Thyroid gland (tissue), 4 donors: ENCODE measurements around the gene CAPN5.

Source experiments
- POLR2A ChIP-seq, 2 donors: fragments of 450-650 bp; IDR thresholded peaks; one replicate each; pipeline ENCODE4 v1.6.1; 2017; ENCODE audit warnings: antibody characterized with exemption in 2 of 2, mild to moderate bottlenecking in 2 of 2, moderate library complexity in 1 of 2
- TF ChIP-seq, protein P1 (sequence below), 6 experiments: fragments of 200-600 bp in 3 of 6; fragments of 450-650 bp in 3 of 6; sonication (generic) in 3 of 6; IDR thresholded peaks; one replicate each; pipeline ENCODE4 v1.5.1; 2016 to 2019; ENCODE audit warnings: antibody characterized with exemption in 6 of 6, mild to moderate bottlenecking in 2 of 6, inconsistent platforms in 1 of 6, moderate library complexity in 1 of 6

GRCh38 chr11:77069336-77069968 is 2.7 kb downstream of the CAPN5 start:
- TF ChIP-seq, protein P1, sequence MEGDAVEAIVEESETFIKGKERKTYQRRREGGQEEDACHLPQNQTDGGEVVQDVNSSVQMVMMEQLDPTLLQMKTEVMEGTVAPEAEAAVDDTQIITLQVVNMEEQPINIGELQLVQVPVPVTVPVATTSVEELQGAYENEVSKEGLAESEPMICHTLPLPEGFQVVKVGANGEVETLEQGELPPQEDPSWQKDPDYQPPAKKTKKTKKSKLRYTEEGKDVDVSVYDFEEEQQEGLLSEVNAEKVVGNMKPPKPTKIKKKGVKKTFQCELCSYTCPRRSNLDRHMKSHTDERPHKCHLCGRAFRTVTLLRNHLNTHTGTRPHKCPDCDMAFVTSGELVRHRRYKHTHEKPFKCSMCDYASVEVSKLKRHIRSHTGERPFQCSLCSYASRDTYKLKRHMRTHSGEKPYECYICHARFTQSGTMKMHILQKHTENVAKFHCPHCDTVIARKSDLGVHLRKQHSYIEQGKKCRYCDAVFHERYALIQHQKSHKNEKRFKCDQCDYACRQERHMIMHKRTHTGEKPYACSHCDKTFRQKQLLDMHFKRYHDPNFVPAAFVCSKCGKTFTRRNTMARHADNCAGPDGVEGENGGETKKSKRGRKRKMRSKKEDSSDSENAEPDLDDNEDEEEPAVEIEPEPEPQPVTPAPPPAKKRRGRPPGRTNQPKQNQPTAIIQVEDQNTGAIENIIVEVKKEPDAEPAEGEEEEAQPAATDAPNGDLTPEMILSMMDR (IDR thresholded peaks at IDR 0.05), result no peak
- no peak for TF ChIP-seq POLR2A (IDR thresholded peaks at IDR 0.05)
